Dedifferentiated amniotic fluid mesenchymal stem cell (primary cell): ENCODE results near the gene GALNT17.
"Not testable (repeated sequence)": the region's sequence is repeated elsewhere in the genome, so short reads cannot be mapped to it uniquely, and the experiment has no call there.

Experiments
- DNase-seq: peaks from one replicate; pipeline ENCODE4 v3.0.0-alpha.2; 2016; ENCODE audit errors: extremely low spot score

GALNT17 gene

DNA sequence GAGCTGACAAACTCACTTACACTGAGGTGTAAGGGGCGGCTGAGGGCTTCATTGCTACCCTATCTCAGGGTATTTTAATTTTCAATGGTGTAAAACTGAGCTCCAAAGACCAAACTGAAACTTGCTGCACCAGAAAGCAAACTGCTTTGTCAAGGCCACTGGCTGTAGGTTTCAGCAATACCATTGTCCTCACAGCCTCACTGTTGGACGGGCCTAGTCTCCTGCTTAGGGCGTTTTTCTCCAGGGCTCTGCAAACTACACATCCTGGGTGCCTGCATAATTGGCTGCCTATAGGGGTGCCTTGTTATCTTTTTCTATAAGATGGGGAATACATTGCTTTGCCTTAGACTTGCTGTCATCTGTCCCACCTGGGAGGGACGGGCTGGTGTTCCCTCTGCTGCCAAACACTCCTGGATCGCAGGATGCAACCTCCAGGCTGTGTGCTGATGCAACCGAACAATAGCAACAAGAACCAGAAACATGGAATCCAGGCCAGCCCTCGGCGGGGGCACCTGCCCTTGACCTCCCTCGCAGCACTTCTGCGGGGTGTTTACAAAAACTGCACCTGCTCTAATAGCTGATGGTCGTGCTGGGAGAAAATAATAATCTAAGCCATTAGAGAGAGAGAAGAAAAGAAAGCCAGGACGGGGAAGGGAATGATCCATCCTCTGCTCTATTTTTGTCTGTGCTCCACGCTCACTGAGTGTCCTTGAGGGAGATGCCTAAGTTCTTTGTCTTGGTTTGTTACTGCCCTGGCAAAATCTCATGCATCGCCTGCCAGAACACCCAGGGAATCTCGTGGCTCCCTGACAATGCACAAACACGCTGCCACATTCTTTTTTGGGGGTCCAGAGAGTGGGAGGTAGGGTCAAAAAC lies 104.5 kb downstream of the GALNT17 start:
- DNase-seq = no peak

- DNase-seq = no peak
Measured at GRCh38 chr7:71237945-71238344, 106.0 kb downstream of the GALNT17 start.

DNA sequence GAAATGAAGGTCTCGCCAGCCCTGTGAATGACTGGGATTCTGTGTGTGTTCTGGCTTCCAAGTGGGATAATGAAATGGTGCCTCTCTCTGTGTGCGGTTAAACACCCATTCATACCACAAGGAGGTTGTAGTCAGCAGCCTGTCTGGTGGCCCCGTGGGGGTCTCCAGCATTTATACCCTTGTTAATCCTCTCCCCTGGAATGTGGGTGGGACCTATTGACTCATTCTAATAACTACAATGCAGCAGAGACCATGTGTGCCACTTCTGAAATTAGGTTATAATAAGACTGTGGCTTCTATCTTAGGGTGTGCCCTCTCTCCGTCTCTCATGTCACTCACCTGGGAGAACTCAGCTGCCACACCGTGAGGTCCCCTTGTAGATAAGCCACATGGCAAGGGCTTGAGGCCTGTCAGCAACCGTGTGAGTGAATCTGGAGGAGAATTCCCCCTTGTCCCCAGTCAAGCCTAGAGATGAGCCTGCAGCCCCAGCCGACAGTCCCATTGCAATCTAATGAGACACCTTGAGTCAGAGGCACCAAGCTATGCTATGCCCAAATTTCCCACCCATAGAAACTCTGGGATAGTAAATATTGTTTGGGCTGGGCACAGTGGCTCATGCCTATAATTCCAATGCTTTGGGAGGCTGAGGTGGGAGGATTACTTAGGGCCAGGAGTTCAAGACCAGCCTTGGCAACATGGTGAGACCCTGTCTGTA lies 106.8 kb downstream of the GALNT17 start:
- no peak for DNase-seq

DNA sequence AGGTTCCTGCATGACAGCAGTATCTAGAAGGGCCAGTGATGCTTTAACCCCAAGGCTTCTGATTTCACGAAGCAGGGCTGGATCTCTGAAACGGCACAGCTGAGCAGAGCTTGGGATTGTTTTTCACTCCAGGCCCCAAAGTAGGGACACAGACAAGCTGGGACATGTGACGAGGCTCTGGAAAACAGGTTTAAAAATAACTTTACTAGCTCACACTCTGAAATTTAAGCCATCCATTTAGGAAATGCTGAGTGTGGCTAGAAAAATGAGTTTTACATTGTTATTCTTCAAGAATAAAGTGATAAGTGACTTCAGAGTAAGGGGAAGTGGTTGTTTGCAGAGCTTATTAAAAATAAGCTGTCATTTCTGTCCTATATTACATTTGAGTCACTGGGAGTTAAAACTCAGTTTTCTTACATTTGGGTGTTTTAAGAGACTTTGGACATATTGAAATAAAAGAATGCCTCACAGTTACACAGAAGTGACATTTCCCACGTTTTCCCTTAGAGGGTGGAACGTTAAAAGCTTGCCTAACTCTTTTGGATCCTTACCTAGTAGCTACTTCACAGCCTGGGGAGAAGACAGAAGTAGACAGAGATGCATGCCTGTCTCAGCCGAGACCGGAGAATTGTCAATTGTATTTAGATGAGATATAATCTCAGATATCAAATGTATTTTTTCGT lies 107.8 kb downstream of the GALNT17 start:
- no peak for DNase-seq

- DNase-seq = no peak
Measured at GRCh38 chr7:71243736-71244410, 111.9 kb downstream of the GALNT17 start.

DNA sequence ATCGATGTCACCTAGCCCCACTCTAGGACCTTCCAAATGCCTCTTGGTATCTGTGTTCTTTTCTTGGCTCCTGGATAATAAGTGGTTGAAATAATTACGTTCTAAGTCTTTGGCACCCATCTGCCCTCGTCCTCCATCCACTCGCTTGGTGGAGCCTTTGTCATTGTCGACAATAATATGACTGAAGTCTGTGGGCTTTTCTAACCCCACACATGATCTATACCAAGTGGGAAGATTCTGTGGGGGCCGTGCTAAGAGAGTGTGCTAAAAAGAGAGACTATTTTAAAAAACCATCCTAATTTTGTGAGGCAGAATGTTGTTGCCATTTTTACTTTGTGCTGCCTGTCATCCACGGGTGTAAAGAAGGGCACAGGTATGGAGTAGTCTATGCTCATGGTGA lies 113.1 kb downstream of the GALNT17 start:
- no peak for DNase-seq

DNA sequence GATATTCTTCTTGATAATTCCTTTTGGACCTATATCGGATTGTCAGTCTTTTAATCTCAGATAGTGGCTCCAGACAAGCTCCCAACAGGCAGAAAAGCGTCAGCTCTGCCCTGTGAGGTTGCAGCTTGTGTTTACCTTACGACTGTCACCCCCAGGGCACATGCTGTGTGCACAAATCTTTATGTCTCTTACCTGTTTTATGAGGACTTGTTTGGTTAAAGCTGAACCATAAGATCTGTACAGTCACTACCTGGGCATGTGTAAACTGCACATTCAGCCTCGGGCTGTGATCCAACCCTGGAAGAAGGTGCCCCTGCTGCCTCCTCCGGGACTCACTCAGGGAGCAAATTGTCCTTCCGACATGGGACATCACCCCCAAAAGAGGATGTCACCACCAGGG lies 119.8 kb downstream of the GALNT17 start:
- DNase-seq = no peak

DNA sequence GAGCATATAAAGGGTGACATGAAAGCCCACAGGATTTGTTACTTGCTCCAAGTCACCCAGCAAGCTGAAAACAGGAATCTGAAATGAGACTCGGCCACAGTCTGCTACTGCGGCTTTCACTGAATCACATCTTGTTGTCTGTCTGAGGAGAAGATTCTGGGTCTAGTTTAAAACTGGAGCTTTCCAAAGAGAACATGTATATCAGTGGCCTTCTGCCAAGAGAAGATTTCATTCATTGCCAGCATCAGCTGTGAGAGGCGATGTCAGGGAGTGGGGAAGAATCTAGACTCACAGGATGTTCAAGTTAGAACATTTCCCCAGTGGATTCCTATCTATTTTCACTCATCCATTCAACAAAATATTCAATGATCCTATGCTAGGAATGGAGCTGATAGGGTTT lies 122.8 kb downstream of the GALNT17 start:
- DNase-seq = no peak

DNA sequence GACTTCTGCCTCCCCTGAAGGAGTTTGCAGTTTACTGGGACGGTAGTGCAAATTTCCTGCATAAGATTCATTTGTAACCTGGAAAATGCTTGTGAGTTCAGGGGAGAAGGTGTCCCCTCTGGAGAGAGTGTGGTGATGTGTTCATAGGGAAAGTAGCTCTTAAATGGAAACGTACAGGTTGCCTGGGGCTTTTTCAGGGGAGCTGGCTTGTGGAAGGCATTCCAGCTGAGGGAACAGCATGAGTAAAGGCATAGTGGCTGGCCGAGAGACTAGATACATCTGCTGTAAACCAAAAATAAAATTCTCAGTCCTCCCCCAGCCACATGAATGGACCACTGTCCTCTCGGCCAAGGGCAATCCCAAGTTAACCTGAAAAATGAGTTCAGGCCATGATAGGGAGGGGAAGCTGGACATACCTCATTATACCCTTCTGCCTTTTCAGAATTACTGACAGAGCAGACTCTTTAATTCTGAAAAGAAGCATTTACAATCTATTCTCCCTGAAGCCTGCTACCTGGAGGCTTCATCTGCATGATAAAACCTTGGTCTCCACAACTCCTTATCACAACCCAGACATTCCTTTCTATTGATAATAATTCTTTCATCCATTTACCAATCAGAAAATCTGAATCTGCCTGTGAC lies 123.7 kb downstream of the GALNT17 start:
- no peak for DNase-seq

DNA sequence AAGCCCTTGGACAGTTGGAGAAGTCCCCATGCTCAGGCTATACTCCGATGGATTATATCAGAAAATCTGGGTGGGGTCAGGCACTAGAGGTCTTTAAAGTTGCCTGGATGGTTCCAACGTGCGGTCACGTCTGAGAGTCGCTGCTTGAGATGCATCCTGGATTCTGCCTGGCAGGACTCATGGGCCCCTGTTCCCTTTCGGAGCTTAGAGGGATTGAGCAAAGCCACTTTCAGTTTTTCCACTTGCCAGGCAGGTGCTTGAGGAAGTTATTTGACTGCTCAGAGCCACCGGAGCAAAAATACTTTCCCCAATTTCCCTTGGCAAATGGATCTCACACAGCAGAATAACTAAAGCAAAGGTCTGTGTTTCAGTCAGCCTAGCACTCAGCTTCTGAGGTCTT lies 129.1 kb downstream of the GALNT17 start:
- DNase-seq = no peak

DNA sequence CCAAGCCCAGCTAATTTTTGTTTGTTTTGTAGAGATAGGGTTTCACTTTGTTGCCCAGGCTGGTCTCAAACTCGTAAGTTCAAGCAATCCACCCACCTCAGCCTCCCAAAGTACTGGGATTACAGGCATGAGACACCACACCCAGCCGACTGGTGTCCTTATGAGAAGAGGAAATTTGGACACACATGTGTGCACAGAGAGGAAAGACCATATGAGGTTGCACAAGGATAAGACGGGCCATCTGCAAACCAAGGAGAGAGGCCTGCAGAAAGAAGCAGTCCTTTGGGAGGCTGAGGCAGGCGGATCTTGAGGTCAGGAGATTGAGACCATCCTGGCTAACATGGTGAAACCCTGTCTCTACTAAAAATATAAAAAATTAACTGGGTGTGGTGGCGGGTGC lies 130.9 kb downstream of the GALNT17 start:
- DNase-seq = not testable (repeated sequence)

GRCh38 chr7:71264005-71264404 lies 132.1 kb downstream of the GALNT17 start:
- no peak for DNase-seq

DNA sequence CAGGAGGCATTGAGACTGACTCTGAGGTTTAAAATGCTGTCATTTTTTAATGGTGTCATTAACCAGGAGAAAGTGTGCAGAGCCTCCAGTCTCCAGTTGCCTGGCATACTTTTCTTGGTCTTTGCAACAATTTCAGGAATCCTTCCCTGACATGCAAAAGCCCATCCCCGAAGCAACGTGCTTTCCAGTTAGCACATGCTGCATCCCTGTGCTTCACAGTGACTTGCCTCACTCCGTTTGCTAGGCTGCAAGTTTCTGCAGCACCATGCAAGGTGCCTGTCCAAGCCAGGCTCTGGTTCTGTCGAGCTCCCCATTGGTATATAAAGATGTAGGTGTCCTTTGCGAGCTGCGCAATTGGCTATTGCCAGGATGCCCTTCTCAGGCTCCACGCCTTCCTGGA lies 135.0 kb downstream of the GALNT17 start:
- DNase-seq = no peak

DNA sequence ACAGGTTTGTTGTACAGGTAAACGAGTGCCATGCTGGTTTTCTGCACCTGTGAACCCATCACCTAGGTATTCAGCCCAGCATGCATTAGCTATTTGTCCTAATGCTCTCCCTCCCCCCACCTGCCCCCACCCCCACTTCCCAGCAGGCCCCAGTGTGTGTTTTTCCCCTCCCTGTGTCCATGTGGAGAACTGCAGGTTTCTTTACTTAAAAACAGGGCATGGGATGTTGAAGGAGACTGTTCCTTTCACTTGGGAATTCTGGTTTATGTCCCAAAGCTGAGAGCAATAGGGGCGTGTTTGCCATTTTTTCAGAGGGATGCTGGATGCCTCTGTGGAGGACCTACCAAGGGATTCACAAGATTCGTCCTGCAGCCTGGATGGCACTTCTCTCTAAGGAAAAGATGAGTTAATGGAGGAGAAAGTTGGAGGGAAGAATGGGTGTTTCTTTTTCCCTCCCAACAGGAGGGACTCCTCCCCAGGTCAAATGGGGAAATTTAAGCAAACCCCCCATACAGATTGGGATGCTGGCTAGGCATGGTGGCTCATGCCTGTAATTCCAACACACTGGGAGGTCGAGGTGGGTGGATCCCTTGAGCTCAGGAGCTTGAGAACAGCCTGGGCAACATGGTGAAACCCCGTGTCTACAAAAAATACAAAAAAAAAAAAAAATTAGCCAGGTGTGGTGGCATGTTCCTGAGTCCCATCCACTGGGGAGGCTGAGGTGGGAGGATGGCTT lies 136.0 kb downstream of the GALNT17 start:
- DNase-seq = no peak

DNA sequence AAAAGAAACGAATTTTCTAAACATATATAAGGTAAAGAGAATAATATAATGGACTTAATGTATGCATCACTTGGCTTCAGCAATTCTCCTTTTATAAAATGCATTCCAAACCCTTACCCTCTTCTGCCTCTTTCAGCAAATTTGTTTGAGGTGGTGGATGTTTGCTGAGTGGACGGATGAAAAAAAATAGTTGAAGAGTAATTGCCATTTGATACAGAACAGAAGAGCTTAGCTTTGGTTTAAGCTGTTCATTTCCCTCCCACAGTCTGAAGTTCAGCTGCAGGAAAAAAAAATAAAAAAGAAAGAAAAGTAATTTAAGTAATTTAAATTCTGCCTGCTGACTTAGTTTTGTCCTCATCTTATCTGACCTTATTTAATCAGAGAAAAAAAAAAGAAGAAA lies 138.6 kb downstream of the GALNT17 start:
- no peak for DNase-seq

- no peak for DNase-seq
Measured at GRCh38 chr7:71271203-71271602, 139.3 kb downstream of the GALNT17 start.

DNA sequence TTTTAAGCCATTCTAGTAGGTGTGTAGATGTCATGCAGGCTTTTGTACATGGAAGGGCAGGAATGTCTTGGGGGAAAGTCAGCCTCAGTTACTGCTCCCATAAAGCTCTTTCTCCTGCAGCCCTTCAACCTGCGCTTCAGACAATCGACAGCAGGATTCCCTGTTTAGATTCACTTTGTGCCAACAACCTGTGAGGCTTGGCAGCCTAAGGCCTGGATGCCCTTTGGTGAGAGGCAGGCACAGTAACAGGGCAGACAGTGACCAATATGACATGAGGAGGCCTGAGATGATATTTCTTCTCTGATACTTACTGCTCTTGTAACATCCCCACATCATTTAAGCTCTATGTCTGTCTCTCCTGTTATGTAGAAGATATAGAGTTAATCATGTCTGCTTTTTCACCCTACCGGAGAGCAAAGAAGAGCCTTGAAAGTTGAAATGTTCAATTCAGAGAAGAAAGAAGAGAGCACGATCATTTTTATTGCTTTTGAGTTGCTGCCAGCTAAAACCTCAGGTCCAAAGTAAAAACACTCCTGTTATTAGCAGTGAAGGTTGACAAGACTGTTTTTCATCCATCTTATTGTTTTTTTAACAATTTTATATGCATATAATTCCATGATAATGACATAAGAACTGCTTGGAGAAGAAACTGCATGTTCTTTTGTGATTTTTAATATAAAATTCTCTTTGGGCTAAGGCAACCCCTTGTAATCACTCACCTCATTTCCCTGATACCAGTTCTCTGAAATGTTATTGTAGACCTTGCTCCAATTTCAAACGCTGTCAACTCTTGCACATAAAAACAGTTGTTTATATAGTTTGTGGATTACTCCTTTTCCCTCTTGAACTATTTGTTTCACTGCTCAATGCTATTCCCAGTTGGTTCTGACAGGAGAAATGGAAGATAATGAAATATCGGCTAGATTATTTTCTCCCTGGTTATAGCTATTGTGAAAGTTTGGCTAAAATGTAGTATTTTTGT lies 140.9 kb downstream of the GALNT17 start:
- no peak for DNase-seq

- no peak for DNase-seq
Measured at GRCh38 chr7:71278257-71278656, 146.3 kb downstream of the GALNT17 start.

GRCh38 chr7:71281261-71281660 lies 149.3 kb downstream of the GALNT17 start:
- no peak for DNase-seq

GRCh38 chr7:71283802-71284201 lies 151.9 kb downstream of the GALNT17 start:
- DNase-seq = no peak
